GM23338 (cell line): ENCODE measurements around the gene ANKRD17. TPM values are rescaled to one million over a fixed set of nuclear protein-coding genes. Genes with fewer than 3 reads are reported as not detected.

Experiments used
- ATAC-seq: fragments of 200-7000 bp; cut with Tn5 transposase; 3 replicates; pipeline ENCODE4 v1.9.1; 2020
- DNase-seq: peaks from one replicate; pipeline ENCODE4 v3.0.0-alpha.2; 2015; ENCODE audit warnings: low spot score
- H2AFZ ChIP-seq: fragments of 200-600 bp; sonication (generic); 2 replicates; pipeline ENCODE4 v1.8.0; 2016; ENCODE audit warnings: antibody characterized with exemption, mild to moderate bottlenecking, moderate library complexity
- H3F3A ChIP-seq: fragments of 200-600 bp; sonication (generic); replicated peaks from 2 replicates; pipeline ENCODE4 v1.8.0; 2017; ENCODE audit warnings: antibody characterized with exemption, mixed run types, low read depth
- H3K27ac ChIP-seq: fragments of 200-600 bp; sonication (generic); 2 replicates; pipeline ENCODE4 v1.6.1; 2016; ENCODE audit warnings: low read depth
- H3K27me3 ChIP-seq: fragments of 200-600 bp; sonication (generic); 2 replicates; pipeline ENCODE4 v1.8.0; 2016; ENCODE audit warnings: mild to moderate bottlenecking, mixed run types, moderate library complexity; ENCODE audit not compliant: insufficient read depth
- H3K36me3 ChIP-seq: fragments of 200-600 bp; sonication (generic); 2 replicates; pipeline ENCODE4 v1.8.0; 2016; ENCODE audit warnings: mild to moderate bottlenecking; ENCODE audit not compliant: insufficient read depth
- H3K4me1 ChIP-seq: fragments of 200-600 bp; sonication (generic); 2 replicates; pipeline ENCODE4 v1.8.0; 2016; ENCODE audit warnings: mild to moderate bottlenecking, moderate library complexity; ENCODE audit not compliant: insufficient read depth
- H3K4me2 ChIP-seq: fragments of 200-600 bp; sonication (generic); 2 replicates; pipeline ENCODE4 v1.7.1; 2017; ENCODE audit warnings: mixed run types
- H3K4me3 ChIP-seq: fragments of 200-600 bp; sonication (generic); 2 replicates; pipeline ENCODE4 v1.6.1; 2016; ENCODE audit warnings: mixed run types
- H3K79me2 ChIP-seq: fragments of 200-600 bp; sonication (generic); replicated peaks from 2 replicates; pipeline ENCODE4 v1.8.0; 2017; ENCODE audit warnings: mild to moderate bottlenecking; ENCODE audit not compliant: insufficient read depth
- H3K9me2 ChIP-seq: fragments of 200-600 bp; sonication (generic); 2 replicates; pipeline ENCODE4 v1.8.0; 2017; ENCODE audit not compliant: insufficient read depth
- H4K20me1 ChIP-seq: fragments of 200-600 bp; sonication (generic); replicated peaks from 2 replicates; pipeline ENCODE4 v1.8.0; 2017; ENCODE audit warnings: mild to moderate bottlenecking; ENCODE audit not compliant: insufficient read depth
- H3K27ac Mint-ChIP-seq: 2 replicates; pipeline ENCODE4 v1.8.0; 2020; ENCODE audit warnings: inconsistent platforms, mild to moderate bottlenecking, moderate library complexity, mixed read lengths
- H3K27me3 Mint-ChIP-seq: 3 replicates; pipeline ENCODE4 v1.8.0; 2022; ENCODE audit warnings: low read depth, mild to moderate bottlenecking, moderate library complexity, mixed read lengths, inconsistent platforms; ENCODE audit not compliant: insufficient read depth, poor library complexity
- H3K36me3 Mint-ChIP-seq: 3 replicates; pipeline ENCODE4 v1.8.0; 2021; ENCODE audit warnings: low read depth, mild to moderate bottlenecking, inconsistent platforms, moderate library complexity, mixed read lengths
- H3K4me1 Mint-ChIP-seq: 3 replicates; pipeline ENCODE4 v1.8.0; 2020; ENCODE audit warnings: mild to moderate bottlenecking, inconsistent platforms, mixed read lengths
- H3K4me3 Mint-ChIP-seq: 3 replicates; pipeline ENCODE4 v1.8.0; 2021; ENCODE audit warnings: moderate library complexity, mild to moderate bottlenecking, inconsistent platforms, mixed read lengths
- H3K9me3 Mint-ChIP-seq: 3 replicates; pipeline ENCODE4 v1.8.0; 2020; ENCODE audit warnings: moderate library complexity, mild to moderate bottlenecking, inconsistent platforms, mixed read lengths
- CREB1 ChIP-seq: fragments of 250-450 bp; sonication (Bioruptor Pico); IDR thresholded peaks from 2 replicates; pipeline ENCODE4 v1.5.0; 2020; ENCODE audit warnings: low read depth, mild to moderate bottlenecking, moderate library complexity
- CTCF ChIP-seq, 2 experiments: fragments of 200-600 bp in 1 of 2; sonication (generic) in 1 of 2; conservative IDR thresholded peaks; 2 replicates each; pipeline versions ENCODE4 v1.5.1 to v1.6.1; 2016 to 2017; ENCODE audit warnings: antibody characterized with exemption in 2 of 2, low read depth in 2 of 2, mild to moderate bottlenecking in 2 of 2, moderate library complexity in 1 of 2
- ETS1 ChIP-seq: IDR thresholded peaks from 2 replicates; pipeline ENCODE4 v1.6.1; 2016; ENCODE audit warnings: antibody characterized with exemption
- EZH2 ChIP-seq: fragments of 200-600 bp; sonication (generic); IDR thresholded peaks from one replicate; pipeline ENCODE4 v1.8.0; 2017; ENCODE audit warnings: antibody characterized with exemption, mild to moderate bottlenecking, low read depth; ENCODE audit not compliant: unreplicated experiment
- EZH2phosphoT487 ChIP-seq: fragments of 200-600 bp; sonication (generic); IDR thresholded peaks from one replicate; pipeline ENCODE4 v1.8.1; 2018; ENCODE audit warnings: antibody characterized with exemption; ENCODE audit not compliant: unreplicated experiment
- POLR2AphosphoS5 ChIP-seq: IDR thresholded peaks from 2 replicates; pipeline ENCODE4 v1.6.1; 2016; ENCODE audit warnings: antibody characterized with exemption, low read depth
- REST ChIP-seq: IDR thresholded peaks from one replicate; pipeline ENCODE4 v1.6.1; 2018; ENCODE audit warnings: antibody characterized with exemption; ENCODE audit not compliant: unreplicated experiment
- STAT1 ChIP-seq: IDR thresholded peaks from one replicate; pipeline ENCODE4 v1.6.1; 2016; ENCODE audit warnings: antibody characterized with exemption; ENCODE audit not compliant: unreplicated experiment
- ZNF114 ChIP-seq: fragments of 250-450 bp; sonication (Bioruptor Pico); IDR thresholded peaks from 2 replicates; pipeline ENCODE4 v1.5.0; 2020; ENCODE audit warnings: mild to moderate bottlenecking, moderate library complexity
- ZNF331 ChIP-seq: fragments of 250-450 bp; sonication (Bioruptor Pico); IDR thresholded peaks from 2 replicates; pipeline ENCODE4 v1.5.0; 2020; ENCODE audit warnings: low read depth, mild to moderate bottlenecking, moderate library complexity
- polyA plus RNA-seq: library from polyadenylated mRNA; unstranded; fragments of >200 nt; fragmentation: Nextera tagmentation; extraction: Ambion mirVana; gene quantifications from 2 replicates; pipeline ENCODE4 v1.2.1, GENCODE V29; 2016
- total RNA-seq: library from RNA; depleted of rRNA; stranded (reverse); fragments of >200 nt; shearing (Covaris generic); gene quantifications from 2 replicates; pipeline ENCODE4 v1.2.3, GENCODE V29; 2014

ANKRD17 gene
- total and polyA plus RNA-seq, 2 experiments from 2014 or later, result 41.9 to 85.3 TPM

- Histone ChIP-seq H4K20me1 (peaks cover 16% of the 10 kb centered on the region; the same call in 1 of the 2 replicates), H3K4me3 (no peak overlapping the region), H2AFZ (no peak overlapping the region), H3K9me2 (no peaks in the 10 kb centered on the region), H3F3A (no peaks in the 10 kb centered on the region), H3K4me1 (no peaks in the 10 kb centered on the region; the same call in 1 of the 2 replicates), H3K27me3 (no peaks in the 10 kb centered on the region), H3K4me2 (no peak overlapping the region), H3K36me3 (peaks cover 28% of the 10 kb centered on the region; the same call in 1 of the 2 replicates), H3K27ac (no peak overlapping the region), H3K79me2 (peaks cover 11% of the 10 kb centered on the region)
- peaks cover 3% of the 10 kb centered on the region; the same call in 2 of the 3 replicates for H3K4me1 Mint-ChIP-seq
- TF ChIP-seq ZNF331 (CRISPR knock-in tag) (no peak), EZH2 (no peak), POLR2AphosphoS5 (no peak), REST (no peak), CREB1 (no peak), EZH2phosphoT487 (no peak), STAT1 (no peak), ETS1 (no peak), ZNF114 (CRISPR knock-in tag) (no peak), CTCF (conservative IDR thresholded peaks at IDR 0.05; ENCODE audit: low read depth in 2 of 2) (no peak)
- peaks cover 41% of the 10 kb centered on the region for H3K36me3 Mint-ChIP-seq
- no peak overlapping the region for H3K27ac Mint-ChIP-seq
- no peak overlapping the region for H3K4me3 Mint-ChIP-seq
- H3K9me3 Mint-ChIP-seq, result no peaks in the 10 kb centered on the region
- no peaks in the 10 kb centered on the region for H3K27me3 Mint-ChIP-seq
- DNase-seq (no peak), ATAC-seq (no peak)
Observed at GRCh38 chr4:73131281-73131680, 127.3 kb downstream of the ANKRD17 start.
